ENCODE data around the gene FAM222B. TPM values are rescaled to one million over a fixed set of nuclear protein-coding genes. Genes with fewer than 3 reads are reported as not detected.

The FAM222B gene
- total RNA-seq (2022; extraction: Qiagen RNA extraction; ENCODE audit: low read depth) = 31.7 to 38.7 TPM (median 35.9 TPM) in 5 replicates

GRCh38 chr17:28842282-28843012, at the start of gene FAM222B:
Gene FAM222B (minus strand): TSS chr17:28842790. CDS start chr17:28766667, 76,123 bp downstream.

GRCh38 chr17:28854457-28855335, 12.1 kb upstream of the FAM222B start, which contains the start of gene ERAL1:
Gene ERAL1 (plus strand): TSS chr17:28855016. CDS start chr17:28855035, 19 bp downstream.

GRCh38 chr17:28743243-28744103, 99.1 kb downstream of the FAM222B start, which contains the start of gene TRAF4:
Gene TRAF4 (plus strand): TSS chr17:28744011. CDS start chr17:28744113, 102 bp downstream.

GRCh38 chr17:28728364-28729200, 114.0 kb downstream of the FAM222B start, which contains the start of gene NEK8:
Gene NEK8 (plus strand): TSS chr17:28728788. CDS start chr17:28728814, 26 bp downstream.

GRCh38 chr17:28726226-28726626, 116.4 kb downstream of the FAM222B start, which contains the start of gene TLCD1:
Gene TLCD1 (minus strand): TSS chr17:28726233. CDS start chr17:28726097, 136 bp downstream.

GRCh38 chr17:28717578-28718332, 124.8 kb downstream of the FAM222B start, which contains the start of gene RAB34:
Gene RAB34 (minus strand): TSS chr17:28717868. CDS start chr17:28717266, 602 bp downstream.

DNA sequence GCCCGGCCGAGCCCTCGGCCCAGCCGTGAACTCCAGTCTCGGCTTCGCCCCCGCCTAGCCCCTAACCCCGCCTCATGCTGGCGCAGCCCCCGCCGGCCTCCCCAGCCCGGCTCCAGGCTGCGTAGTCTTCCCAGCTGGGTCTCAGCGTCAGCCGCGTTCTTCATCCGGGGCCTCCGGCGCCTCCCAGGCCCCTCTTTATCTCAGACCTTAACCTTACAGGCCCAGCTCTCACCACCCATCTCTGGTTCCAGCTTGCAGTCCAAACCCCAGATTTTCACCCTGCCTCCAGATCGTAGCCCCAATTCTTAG, 130.9 kb downstream of the FAM222B start, which contains the start of gene PROCA1:
Gene PROCA1 (minus strand): TSS at position 166 of the 309 bp plus-strand sequence. CDS start 228 bp downstream, outside the sequence.

Other genes with a start within 250 kb of the FAM222B start
- 70.5 to 83.0 TPM (median 75.8 TPM) in 5 replicates for gene SPAG5, start 243.8 kb downstream of the FAM222B start, total RNA-seq (2022; extraction: Qiagen RNA extraction; ENCODE audit: low read depth)
- gene RSKR, start 228.6 kb downstream of the FAM222B start, total RNA-seq (2022; extraction: Qiagen RNA extraction; ENCODE audit: low read depth) = 2.5 to 4.6 TPM (median 3.8 TPM) in 5 replicates
- gene BLTP2, start 197.6 kb downstream of the FAM222B start, total RNA-seq (2022; extraction: Qiagen RNA extraction; ENCODE audit: low read depth) = 50.8 to 63.8 TPM (median 58.0 TPM) in 5 replicates
- gene SDF2, start 180.9 kb downstream of the FAM222B start, total RNA-seq (2022; extraction: Qiagen RNA extraction; ENCODE audit: low read depth) = 80.3 to 84.5 TPM (median 82.4 TPM) in 5 replicates
- gene SUPT6H, start 180.6 kb downstream of the FAM222B start, total RNA-seq (2022; extraction: Qiagen RNA extraction; ENCODE audit: low read depth) = 67.1 to 72.5 TPM (median 71.6 TPM) in 5 replicates
- 0.88 to 1.8 TPM (median 1.3 TPM) in 5 replicates for gene PROCA1, start 130.9 kb downstream of the FAM222B start, total RNA-seq (2022; extraction: Qiagen RNA extraction; ENCODE audit: low read depth)
- 200 to 242 TPM (median 235 TPM) in 5 replicates for gene RAB34, start 124.9 kb downstream of the FAM222B start, total RNA-seq (2022; extraction: Qiagen RNA extraction; ENCODE audit: low read depth)
- gene RPL23A, start 122.8 kb downstream of the FAM222B start, total RNA-seq (2022; extraction: Qiagen RNA extraction; ENCODE audit: low read depth) = 1,948 to 2,533 TPM (median 2,127 TPM) in 5 replicates
- gene TLCD1, start 116.6 kb downstream of the FAM222B start, total RNA-seq (2022; extraction: Qiagen RNA extraction; ENCODE audit: low read depth) = 28.8 to 45.3 TPM (median 43.0 TPM) in 5 replicates
- gene NEK8, start 114.0 kb downstream of the FAM222B start, total RNA-seq (2022; extraction: Qiagen RNA extraction; ENCODE audit: low read depth) = 3.3 to 4.7 TPM (median 4.5 TPM) in 5 replicates
- 60.4 to 85.7 TPM (median 78.9 TPM) in 5 replicates for gene TRAF4, start 98.8 kb downstream of the FAM222B start, total RNA-seq (2022; extraction: Qiagen RNA extraction; ENCODE audit: low read depth)
- 73.5 to 91.3 TPM (median 88.3 TPM) in 5 replicates for gene ERAL1, start 12.2 kb upstream of the FAM222B start, total RNA-seq (2022; extraction: Qiagen RNA extraction; ENCODE audit: low read depth)
- 71.3 to 83.8 TPM (median 81.1 TPM) in 5 replicates for gene FLOT2, start 54.9 kb upstream of the FAM222B start, total RNA-seq (2022; extraction: Qiagen RNA extraction; ENCODE audit: low read depth)
- gene DHRS13, start 60.3 kb upstream of the FAM222B start, total RNA-seq (2022; extraction: Qiagen RNA extraction; ENCODE audit: low read depth) = 4.8 to 6.1 TPM (median 5.7 TPM) in 5 replicates
- 28.3 to 36.2 TPM (median 31.9 TPM) in 5 replicates for gene PHF12, start 108.7 kb upstream of the FAM222B start, total RNA-seq (2022; extraction: Qiagen RNA extraction; ENCODE audit: low read depth)
- gene SEZ6, start 163.2 kb upstream of the FAM222B start, total RNA-seq (2022; extraction: Qiagen RNA extraction; ENCODE audit: low read depth) = not detected in 5 replicates
- 0.19 to 0.21 TPM (median 0.19 TPM) in 3 of 5 replicates, not detected in the others for gene PIPOX, start 200.4 kb upstream of the FAM222B start, total RNA-seq (2022; extraction: Qiagen RNA extraction; ENCODE audit: low read depth)

All from A549 treated with GW870086 at 1 μM for 4 hours (cell line).